IMR-90 (cell line): ENCODE measurements around the gene RASL11A. TPM values are rescaled to one million over a fixed set of nuclear protein-coding genes. Genes with fewer than 3 reads are reported as not detected.
A peak's percentile ranks its signal among the peaks of the same experiment; 100 is the strongest.

Experiments
- ATAC-seq: fragments of 200-7000 bp; cut with Tn5 transposase; 2 replicates; pipeline ENCODE4 v1.9.1; 2020; ENCODE audit warnings: low read depth, mild to moderate bottlenecking, moderate library complexity
- BruUV-seq: library from RNA; stranded (reverse); fragments of 400-500 nt; replicated peaks from 2 replicates; lab custom pipeline; 2021; lab: Mats Ljungman, UMichigan
- CTCF ChIA-PET: fragments of 300-600 bp; formaldehyde crosslinking; extraction: SDS; loops from one replicate; lab custom pipeline; 2021; ENCODE audit warnings: antibody characterized with exemption; lab: Yijun Ruan, JAX
- POLR2A ChIA-PET: fragments of 300-600 bp; sonication (Branson Sonifier 250); formaldehyde crosslinking; loops from one replicate; lab custom pipeline; 2022; ENCODE audit warnings: antibody characterized with exemption; ENCODE audit not compliant: unreplicated experiment; lab: Charles Lee
- DNase-seq: peaks from one replicate; pipeline ENCODE4 v3.0.0; 2013
- H2AFZ ChIP-seq: replicated peaks from 2 replicates; pipeline ENCODE3; 2013; ENCODE audit warnings: low read length, mild to moderate bottlenecking; ENCODE audit not compliant: poor library complexity
- H2AK5ac ChIP-seq: 2 replicates; pipeline ENCODE4 v1.6.1; 2013; ENCODE audit warnings: low read depth, low read length, inconsistent platforms
- H2AK9ac ChIP-seq: replicated peaks from 2 replicates; pipeline ENCODE3; 2013; ENCODE audit warnings: mild to moderate bottlenecking, low read depth, low read length, moderate library complexity; ENCODE audit not compliant: poor library complexity
- H2BK120ac ChIP-seq: 2 replicates; pipeline ENCODE4 v1.6.1; 2013; ENCODE audit warnings: low read depth, low read length, inconsistent platforms
- H2BK15ac ChIP-seq: 3 replicates; pipeline ENCODE4 v1.6.1; 2013; ENCODE audit warnings: low read depth, low read length, inconsistent platforms
- H2BK20ac ChIP-seq: 2 replicates; pipeline ENCODE4 v1.6.1; 2013; ENCODE audit warnings: low read depth, mild to moderate bottlenecking, inconsistent platforms, low read length, moderate library complexity
- H2BK5ac ChIP-seq: 2 replicates; pipeline ENCODE4 v1.6.1; 2013; ENCODE audit warnings: mild to moderate bottlenecking, low read depth, low read length, inconsistent platforms; ENCODE audit not compliant: poor library complexity, severe bottlenecking
- H3K14ac ChIP-seq: replicated peaks from 2 replicates; pipeline ENCODE4 v1.6.1; 2013; ENCODE audit warnings: low read depth, low read length, inconsistent platforms
- H3K18ac ChIP-seq: 2 replicates; pipeline ENCODE4 v1.6.1; 2013; ENCODE audit warnings: low read depth, low read length, control low read depth
- H3K23ac ChIP-seq: 2 replicates; pipeline ENCODE4 v1.6.1; 2013; ENCODE audit warnings: low read depth, low read length, inconsistent platforms
- H3K27ac ChIP-seq: 2 replicates; pipeline ENCODE4 v1.5.1; 2013; ENCODE audit warnings: mild to moderate bottlenecking, control low read depth, low read length; ENCODE audit not compliant: insufficient read depth
- H3K27me3 ChIP-seq: 2 replicates; pipeline ENCODE4 v1.6.1; 2013; ENCODE audit warnings: low read length; ENCODE audit not compliant: control insufficient read depth, insufficient read depth
- H3K36me3 ChIP-seq: 2 replicates; pipeline ENCODE4 v1.6.1; 2013; ENCODE audit warnings: low read length, mixed read lengths; ENCODE audit not compliant: control insufficient read depth, insufficient read depth
- H3K4ac ChIP-seq: 2 replicates; pipeline ENCODE4 v1.6.1; 2013; ENCODE audit warnings: low read depth, low read length, inconsistent platforms
- H3K4me1 ChIP-seq: 2 replicates; pipeline ENCODE4 v1.6.1; 2013; ENCODE audit warnings: low read length, mixed read lengths; ENCODE audit not compliant: control insufficient read depth, insufficient read depth
- H3K4me2 ChIP-seq: 2 replicates; pipeline ENCODE4 v1.6.1; 2013; ENCODE audit warnings: low read depth, mild to moderate bottlenecking, control low read depth, low read length, moderate library complexity
- H3K4me3 ChIP-seq: 2 replicates; pipeline ENCODE4 v1.5.1; 2013; ENCODE audit warnings: low read depth, mild to moderate bottlenecking, control low read depth, low read length, moderate library complexity; ENCODE audit not compliant: insufficient read depth
- H3K56ac ChIP-seq: 2 replicates; pipeline ENCODE4 v1.6.1; 2013; ENCODE audit warnings: low read length, inconsistent platforms; ENCODE audit not compliant: insufficient read depth; ENCODE audit errors: extremely low read depth
- H3K79me1 ChIP-seq, 2 experiments: 2 replicates each; pipeline ENCODE4 v1.6.1; 2013; ENCODE audit warnings: low read length in 2 of 2, inconsistent platforms in 1 of 2, low read depth in 1 of 2
- H3K9ac ChIP-seq: 2 replicates; pipeline ENCODE4 v1.6.1; 2013; ENCODE audit warnings: low read depth, low read length, control low read depth
- H3K9me1 ChIP-seq: 2 replicates; pipeline ENCODE4 v1.6.1; 2013; ENCODE audit warnings: low read length, inconsistent platforms; ENCODE audit not compliant: insufficient read depth
- H3K9me3 ChIP-seq: 2 replicates; pipeline ENCODE4 v1.6.1; 2013; ENCODE audit warnings: low read length; ENCODE audit not compliant: control insufficient read depth, insufficient read depth
- H4K20me1 ChIP-seq: 2 replicates; pipeline ENCODE4 v1.6.1; 2013; ENCODE audit warnings: low read length, inconsistent platforms; ENCODE audit not compliant: insufficient read depth
- H4K5ac ChIP-seq: 2 replicates; pipeline ENCODE4 v1.6.1; 2013; ENCODE audit warnings: mild to moderate bottlenecking, low read depth, low read length, control low read depth
- H4K8ac ChIP-seq, 2 experiments: 2 replicates each; pipeline ENCODE4 v1.6.1; 2013; ENCODE audit warnings: low read depth in 2 of 2, low read length in 2 of 2, control low read depth in 1 of 2, inconsistent platforms in 1 of 2
- H4K91ac ChIP-seq: 2 replicates; pipeline ENCODE4 v1.6.1; 2013; ENCODE audit warnings: low read depth, low read length, inconsistent platforms; ENCODE audit not compliant: insufficient read depth
- BHLHE40 ChIP-seq: fragments of 150-350 bp; IDR thresholded peaks from 2 replicates; pipeline ENCODE4 v1.6.1; 2016; ENCODE audit warnings: mild to moderate bottlenecking, low read depth, low read length
- ELK1 ChIP-seq: fragments of 150-350 bp; IDR thresholded peaks from 2 replicates; pipeline ENCODE4 v1.6.1; 2016; ENCODE audit warnings: low read depth, mild to moderate bottlenecking, low read length, moderate library complexity, borderline replicate concordance
- MXI1 ChIP-seq: IDR thresholded peaks from 2 replicates; pipeline ENCODE4 v1.6.1; 2012; ENCODE audit warnings: low read depth, mild to moderate bottlenecking, low read length, moderate library complexity, borderline replicate concordance
- POLR2A ChIP-seq: IDR thresholded peaks from 2 replicates; pipeline ENCODE4 v1.6.1; 2012; ENCODE audit warnings: mild to moderate bottlenecking, low read depth, low read length
- RAD21 ChIP-seq: IDR thresholded peaks from 2 replicates; pipeline ENCODE4 v1.6.1; 2012; ENCODE audit warnings: low read length, improper control_type of control experiment
- USF2 ChIP-seq: fragments of 150-350 bp; IDR thresholded peaks from 2 replicates; pipeline ENCODE4 v1.6.1; 2017; ENCODE audit warnings: mild to moderate bottlenecking, antibody characterized with exemption, low read length, low read depth
- whole genome bisulfite sequencing, 2 experiments: methylation state at CpG; one replicate each; pipeline versions ENCODE4 v1.1.5 to v1.1.7; 2013; ENCODE audit warnings: missing lambda C conversion rate in 2 of 2; ENCODE audit not compliant: insufficient read length in 1 of 2; ENCODE audit errors: extremely low coverage in 2 of 2; 5-methylcytosine and 5-hydroxymethylcytosine counted together
- dilution Hi-C: fragments of 300-500 bp; cut with HindIII; formaldehyde crosslinking; loops from one replicate; pipeline ENCODE4 v1.14.3; 2018; ENCODE audit warnings: low sequenced_read_pairs; ENCODE audit not compliant: unreplicated experiment
- in situ Hi-C: fragments of 300-500 bp; cut with MboI; formaldehyde crosslinking; loops from 3 replicates; pipeline ENCODE4 v1.14.3; 2019; ENCODE audit warnings: low sequenced_read_pairs, inconsistent platforms, mixed read lengths
- intact Hi-C: fragments of 100-400 bp; cut with micrococcal nuclease; formaldehyde crosslinking; loops from 2 replicates; pipeline ENCODE4 v1.10.0; 2022
- polyA plus RNA-seq, 3 experiments: library from polyadenylated mRNA; depleted of rRNA; stranded (reverse); fragments of >200 nt; gene quantifications; 2 replicates each; pipeline ENCODE4 v1.2.3, GENCODE V29; 2012; ENCODE audit warnings: low replicate concordance in 1 of 3
- total RNA-seq: library from RNA; depleted of rRNA; stranded (reverse); fragments of >200 nt; gene quantifications from 2 replicates; pipeline ENCODE4 v1.2.3, GENCODE V29; 2012

The RASL11A gene
- total and polyA plus RNA-seq, 2 of the 4 experiments (the other 2 are of a cell fraction) = 10.4 to 18.5 TPM

GRCh38 chr13:27269114-27269665, 1.4 kb upstream of the RASL11A start (continued):
- no peak for TF ChIP-seq USF2
- no peak for TF ChIP-seq MXI1

- H2BK20ac ChIP-seq = 0 out of 2 replicates have a peak overlapping the region, but pooled peaks have one; percentile 6
- H2BK15ac ChIP-seq = peak overlapping the region; percentile 49; the same call in 1 of the 3 replicates
- dilution Hi-C loops (no loop called here), intact Hi-C loops (loop anchor here (1.0 to 5.0 kb wide), 4 partner anchors 41 to 289 kb away; partner anchors contain the start of gene USP12), in situ Hi-C loops (loop anchor here (5.0 to 10.0 kb wide), 3 partner anchors 76 to 287 kb away; partner anchors contain the start of gene USP12)
- H2BK5ac ChIP-seq = peak overlapping the region; percentile 70
- H3K18ac ChIP-seq = peak overlapping the region; percentile 33
- peak overlapping the region; percentile 53 for H4K91ac ChIP-seq
- peak overlapping the region; percentile 43 for H2AFZ ChIP-seq
- no CpG with 5 or more reads among the region's 15 CpGs for WGBS, 2 experiments
- H4K20me1 ChIP-seq = peaks cover 11% of the 10 kb centered on the region
- no peak for TF ChIP-seq ELK1
- TF ChIP-seq RAD21 = no peak
- no peak for TF ChIP-seq POLR2A
- no peak for TF ChIP-seq BHLHE40
- H3K4me1 ChIP-seq = peaks cover 18% of the 10 kb centered on the region
- DNase-seq = no peak
- H3K4ac ChIP-seq = peak overlapping the region; percentile 79
- H3K9me1 ChIP-seq = peaks cover 5% of the 10 kb centered on the region
- peak overlapping the region; percentile 66 for H3K56ac ChIP-seq
- H3K4me2 ChIP-seq = peak overlapping the region; percentile 96
- H3K27me3 ChIP-seq = no peaks in the 10 kb centered on the region
- H2AK5ac ChIP-seq = peak overlapping the region; percentile 60
- ChIA-PET CTCF (interaction anchor here (1.3 kb wide), 1 partner anchor 324 kb away, joined by 4 read pairs; no protein-coding TSS in a partner anchor), POLR2A (no interaction called here)
- no TSS peak for BruUV-seq
- no peak for ATAC-seq
- H3K9ac ChIP-seq = peak overlapping the region; percentile 76
- peak overlapping the region; percentile 89 for H3K4me3 ChIP-seq
- peaks cover 12 to 16% of the 10 kb centered on the region in 2 experiments; a peak in 3 of 4 replicates for H3K79me1 ChIP-seq
- H3K23ac ChIP-seq = peak overlapping the region; percentile 73; the same call in 1 of the 2 replicates
- H3K36me3 ChIP-seq = peaks cover 15% of the 10 kb centered on the region
- peak overlapping the region; percentile 74 for H2BK120ac ChIP-seq
- peak overlapping the region; percentile 50 for H4K5ac ChIP-seq
- H2AK9ac ChIP-seq = peak overlapping the region; percentile 82
- peak overlapping the region; percentile 25 to 61; a peak in 2 of 4 replicates for H4K8ac ChIP-seq
- H3K27ac ChIP-seq = peak overlapping the region; percentile 80
- H3K9me3 ChIP-seq = no peaks in the 10 kb centered on the region
- peak overlapping the region; percentile 76 for H3K14ac ChIP-seq
Measured at GRCh38 chr13:27271570-27272096, 1.0 kb downstream of the RASL11A start.
